ENCODE data around the gene CORO6. TPM values are rescaled to one million over a fixed set of nuclear protein-coding genes. Genes with fewer than 3 reads are reported as not detected.

The CORO6 gene
- total RNA-seq, 4 donors from 2014 or later = 65.3 to 161 (median 99.2) TPM

DNA sequence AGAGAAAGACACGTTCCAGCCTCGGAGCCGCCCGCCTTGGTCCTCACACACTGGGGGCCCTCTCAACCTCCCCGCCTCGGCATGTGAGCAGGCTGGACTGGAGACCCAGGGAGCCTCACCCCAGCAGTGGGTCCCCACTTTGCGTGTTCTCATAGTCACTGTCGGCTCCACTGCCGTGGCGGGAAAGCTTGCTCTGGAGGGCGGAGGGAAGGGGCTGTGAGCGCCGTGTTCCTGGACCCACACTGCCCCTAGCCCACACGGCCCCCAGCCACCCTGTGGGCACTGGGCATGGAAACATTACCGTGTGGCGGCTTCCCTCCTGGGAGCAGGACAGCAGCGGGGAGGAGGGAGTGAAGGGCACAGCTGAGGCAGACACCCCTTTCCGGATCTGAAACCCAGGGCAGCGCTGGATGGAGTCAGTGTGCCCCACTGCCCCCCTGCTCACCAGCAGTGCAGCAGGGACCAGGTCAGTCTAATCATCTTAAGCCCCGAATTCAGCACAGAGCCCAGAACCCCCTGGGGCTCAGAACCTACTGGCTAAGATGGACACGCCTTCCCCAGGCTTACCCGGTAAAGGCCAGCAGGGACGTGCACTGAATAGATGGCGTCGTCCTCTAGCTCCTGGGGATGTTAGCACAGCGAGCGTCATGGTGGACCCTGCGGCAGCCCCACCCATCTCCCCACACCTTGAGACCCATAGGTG is 47.0 kb downstream of the CORO6 start:
- WGBS, 2 donors = 92 to 95% methylated on average over 9 to 20 of the region's 28 CpGs
- TF ChIP-seq CTCF (IDR thresholded peaks at IDR 0.05) (no peak), POLR2A (IDR thresholded peaks at IDR 0.05) (no peak)
- H3K4me3 ChIP-seq (replicated peaks in 1 of 3) = no peak overlapping the region
- H3K4me1 ChIP-seq = peaks cover 4 to 17% of the 10 kb centered on the region in 2 donors
- no peak overlapping the region for H3K27ac ChIP-seq
- no peaks in the 10 kb centered on the region for H3K9me3 ChIP-seq
- DNase-seq = peak in 1 of 2 donors; percentile 3
- intact Hi-C loops (cut with DNase I) = no loop called here
- no peaks in the 10 kb centered on the region for H3K27me3 ChIP-seq
- H3K36me3 ChIP-seq = peaks cover 34 to 48% of the 10 kb centered on the region in 2 donors

GRCh38 chr17:29574732-29575510 is 47.8 kb downstream of the CORO6 start:
- Histone ChIP-seq H3K36me3 (peaks cover 34 to 48% of the 10 kb centered on the region in 2 donors), H3K27me3 (no peaks in the 10 kb centered on the region), H3K4me3 (replicated peaks in 1 of 3) (no peak overlapping the region), H3K4me1 (peaks cover 4 to 21% of the 10 kb centered on the region in 2 donors), H3K9me3 (no peaks in the 10 kb centered on the region), H3K27ac (no peak overlapping the region)
- TF ChIP-seq POLR2A (IDR thresholded peaks at IDR 0.05) = no peak
- TF ChIP-seq CTCF (IDR thresholded peaks at IDR 0.05) = no peak
- intact Hi-C loops (cut with DNase I) = no loop called here
- no peak for DNase-seq
- WGBS, 2 donors = 86 to 87% methylated on average over 4 to 9 of the region's 17 CpGs

- peaks cover 34 to 44% of the 10 kb centered on the region in 2 donors for H3K36me3 ChIP-seq
- DNase-seq = peak in 1 of 2 donors; percentile 2
- H3K4me3 ChIP-seq (replicated peaks in 1 of 3) = no peak overlapping the region
- TF ChIP-seq CTCF (IDR thresholded peaks at IDR 0.05) = no peak
- no peak for TF ChIP-seq POLR2A (IDR thresholded peaks at IDR 0.05)
- H3K27me3 ChIP-seq = no peaks in the 10 kb centered on the region
- no peaks in the 10 kb centered on the region for H3K9me3 ChIP-seq
- no peak overlapping the region for H3K27ac ChIP-seq
- intact Hi-C loops (cut with DNase I) = no loop called here
- H3K4me1 ChIP-seq = peaks cover 8 to 29% of the 10 kb centered on the region in 2 donors
- 91 to 96% methylated on average over 12 to 13 of the region's 14 CpGs for WGBS, 2 donors
Measured at GRCh38 chr17:29573871-29574731, 48.6 kb downstream of the CORO6 start.

DNA sequence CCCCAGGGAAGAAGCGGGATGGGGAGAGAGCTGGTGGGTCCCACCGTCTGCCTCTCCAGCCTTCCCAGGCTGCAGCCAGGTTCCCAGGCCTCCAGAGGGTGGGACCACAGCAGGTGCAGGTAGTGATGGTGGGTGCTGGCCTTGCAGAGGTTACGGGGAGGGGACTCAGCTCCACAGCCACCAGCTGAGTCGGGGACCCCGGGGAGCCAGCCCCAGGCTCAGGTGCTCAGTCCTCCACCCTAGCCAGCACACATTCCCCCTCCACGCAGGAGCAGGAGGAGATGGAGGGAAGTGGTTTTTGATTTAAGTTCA is 49.2 kb downstream of the CORO6 start:
- 92 to 94% methylated on average over 3 to 6 of the region's 6 CpGs for WGBS, 2 donors
- peaks cover 8 to 31% of the 10 kb centered on the region in 2 donors for H3K4me1 ChIP-seq
- peaks cover 34 to 43% of the 10 kb centered on the region in 2 donors for H3K36me3 ChIP-seq
- intact Hi-C loops (cut with DNase I) = no loop called here
- H3K27me3 ChIP-seq = no peaks in the 10 kb centered on the region
- no peaks in the 10 kb centered on the region for H3K9me3 ChIP-seq
- no peak for DNase-seq
- no peak overlapping the region for H3K27ac ChIP-seq
- no peak for TF ChIP-seq CTCF (IDR thresholded peaks at IDR 0.05)
- TF ChIP-seq POLR2A (IDR thresholded peaks at IDR 0.05) = no peak
- no peak overlapping the region for H3K4me3 ChIP-seq (replicated peaks in 1 of 3)
